Hematopoietic multipotent progenitor cell treated with erythropoietin and hydrocortisone succinate and interleukin-3 and kit ligand, for 17 days (in vitro differentiated cells): ENCODE measurements around the gene DGKE.

ENCODE experiments used
- DNase-seq: peaks from one replicate; pipeline ENCODE4 v3.0.0-alpha.2; 2015; ENCODE audit warnings: low spot score

The DGKE gene

DNA sequence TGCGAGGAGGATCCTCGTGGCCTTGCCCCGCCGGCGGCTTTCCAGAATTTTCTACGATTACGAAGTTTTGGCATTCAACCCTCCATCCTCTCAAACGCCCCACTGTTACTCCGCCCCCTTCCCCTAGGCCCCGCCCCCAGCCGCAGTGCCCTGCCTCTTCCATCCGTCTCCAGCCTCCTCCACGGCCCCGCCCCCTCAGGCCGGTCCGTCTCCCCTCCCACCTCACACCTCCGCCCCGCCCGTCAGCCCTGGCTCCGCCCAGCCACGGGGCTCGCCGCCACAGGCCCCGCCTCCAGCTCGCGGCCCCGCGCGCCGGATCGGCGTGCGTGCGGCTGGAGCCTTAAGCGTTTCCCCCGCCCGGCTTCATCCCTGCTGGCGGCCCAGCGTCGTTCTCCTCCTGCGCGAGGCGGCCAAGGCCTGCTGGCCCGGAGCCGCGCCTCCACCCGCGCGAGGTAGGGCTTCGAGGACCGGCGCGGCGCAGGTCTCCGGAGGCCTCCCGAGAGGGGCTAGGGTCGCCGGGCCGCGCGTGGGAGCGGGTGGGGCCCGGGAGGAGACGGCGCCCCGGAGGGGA lies at the start of gene DGKE, which contains the start of gene C17orf67:
Gene DGKE (plus strand): TSS at position 343 of the 571 bp plus-strand sequence. CDS start 645 bp downstream, outside the sequence.
Gene C17orf67 (minus strand): TSS at position 112 of the 571 bp plus-strand sequence. CDS start 18,110 bp downstream, outside the sequence.
- DNase-seq, result peak; percentile 98

DNA sequence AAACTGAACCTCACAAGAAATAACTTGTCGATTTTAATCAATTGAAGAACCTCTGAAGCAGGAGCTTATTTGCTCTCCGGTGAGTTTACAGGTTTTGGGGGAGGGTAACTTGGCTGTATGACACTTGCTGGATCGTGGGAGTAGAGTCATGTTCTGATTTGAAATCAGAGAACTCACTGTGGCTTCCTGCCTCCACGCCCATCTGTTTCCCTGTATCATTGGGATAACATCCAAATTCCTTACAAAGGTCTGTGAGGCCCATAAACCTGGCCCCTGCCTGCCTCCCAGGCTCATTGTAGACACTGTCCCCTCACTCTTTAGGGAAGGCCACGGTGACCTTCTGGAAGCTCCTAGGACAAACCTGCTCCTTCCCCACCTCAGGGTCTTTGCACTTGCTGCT lies 48.5 kb upstream of the DGKE start:
- no peak for DNase-seq

DNA sequence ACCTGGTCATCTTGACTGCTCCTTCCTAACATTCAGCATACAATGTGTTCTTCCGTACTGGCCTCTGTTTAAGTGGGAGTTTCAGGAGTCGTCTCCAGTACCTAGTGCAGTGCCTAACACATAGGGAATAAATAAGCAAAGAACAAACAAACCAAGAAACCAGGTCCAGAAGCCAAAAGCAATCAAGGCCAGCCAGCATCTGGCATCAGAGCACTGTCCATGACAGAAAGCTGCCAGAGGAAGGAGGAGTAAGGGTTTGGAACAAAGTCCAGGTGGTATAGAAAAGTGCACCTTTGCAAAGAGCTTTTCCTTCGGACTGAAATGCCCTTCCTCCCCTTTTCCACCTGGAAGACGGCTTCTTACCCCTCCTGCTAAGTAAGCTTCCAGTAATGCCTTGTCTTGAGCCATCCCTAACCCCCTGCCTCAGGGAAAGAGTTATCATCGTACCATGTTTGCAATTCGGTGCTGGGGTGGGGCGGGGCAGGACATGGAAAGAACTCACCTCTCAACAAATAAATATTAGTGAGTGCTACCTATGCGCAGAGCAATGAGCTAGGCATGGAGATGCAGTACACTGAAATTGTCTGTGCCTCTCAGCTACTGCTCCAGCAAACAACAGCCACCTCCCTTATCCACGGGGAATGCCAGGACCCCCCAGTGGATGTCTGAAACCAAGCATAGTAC lies 47.8 kb upstream of the DGKE start:
- DNase-seq, result no peak

DNA sequence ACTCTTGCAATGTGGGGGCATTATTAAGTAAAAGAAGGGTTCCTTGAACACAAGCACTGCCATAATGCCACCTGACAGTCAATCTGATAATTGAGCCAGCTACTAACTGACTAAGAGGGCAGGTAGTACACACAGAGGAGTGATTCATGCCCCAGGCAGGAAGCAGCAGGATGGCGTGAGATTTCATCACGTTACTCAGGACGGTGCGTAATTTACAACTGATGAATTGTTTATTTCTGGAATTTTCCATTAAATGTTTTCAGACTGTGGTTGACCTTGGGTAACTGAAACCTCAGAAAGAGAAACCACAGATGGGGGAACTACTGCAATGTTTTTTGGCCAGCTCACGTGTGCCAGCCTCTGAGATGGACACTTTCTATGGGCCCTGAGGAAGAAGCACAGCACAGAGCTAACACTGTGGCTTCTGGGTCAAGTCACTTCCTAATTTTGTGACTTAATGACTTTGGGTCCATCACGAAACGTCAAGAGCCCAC lies 46.9 kb upstream of the DGKE start:
- no peak for DNase-seq

DNA sequence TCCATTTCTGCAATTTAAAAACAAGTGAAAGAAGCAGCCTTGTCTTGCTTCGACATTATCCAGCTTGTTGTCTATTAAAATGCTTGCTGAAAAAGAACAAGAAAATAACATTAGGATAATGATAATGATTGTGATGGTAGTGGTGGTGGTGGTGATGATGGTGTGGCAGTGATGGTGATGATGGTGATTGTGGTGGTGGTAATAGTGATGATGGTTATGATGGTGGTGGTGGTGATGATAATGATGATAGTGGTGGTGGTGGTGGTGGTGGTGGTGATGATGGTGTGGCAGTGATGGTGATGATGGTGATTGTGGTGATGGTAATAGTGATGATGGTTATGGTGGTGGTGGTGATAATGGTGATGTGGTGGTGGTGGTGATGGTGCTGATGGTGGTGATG lies 41.7 kb upstream of the DGKE start:
- no peak for DNase-seq

DNA sequence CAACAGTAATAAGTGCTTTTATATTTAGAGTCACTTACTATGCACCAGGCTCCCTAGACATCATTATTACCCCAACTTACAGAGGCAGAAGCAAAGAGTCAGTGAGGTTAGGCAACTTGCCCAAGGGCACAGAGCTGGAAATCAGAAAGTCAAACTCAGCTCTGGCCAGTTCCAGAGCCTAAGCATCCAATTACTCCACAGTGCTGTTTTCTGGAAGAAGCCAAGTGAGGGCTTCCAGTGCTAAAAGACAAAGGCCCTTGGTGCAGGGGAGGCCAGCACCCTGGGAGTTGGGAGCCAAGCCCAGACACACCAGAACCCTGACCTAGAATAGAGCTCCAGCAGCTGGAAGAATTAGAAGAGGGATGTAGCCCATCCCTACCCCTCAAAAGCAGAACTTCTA lies 40.4 kb upstream of the DGKE start:
- no peak for DNase-seq

DNA sequence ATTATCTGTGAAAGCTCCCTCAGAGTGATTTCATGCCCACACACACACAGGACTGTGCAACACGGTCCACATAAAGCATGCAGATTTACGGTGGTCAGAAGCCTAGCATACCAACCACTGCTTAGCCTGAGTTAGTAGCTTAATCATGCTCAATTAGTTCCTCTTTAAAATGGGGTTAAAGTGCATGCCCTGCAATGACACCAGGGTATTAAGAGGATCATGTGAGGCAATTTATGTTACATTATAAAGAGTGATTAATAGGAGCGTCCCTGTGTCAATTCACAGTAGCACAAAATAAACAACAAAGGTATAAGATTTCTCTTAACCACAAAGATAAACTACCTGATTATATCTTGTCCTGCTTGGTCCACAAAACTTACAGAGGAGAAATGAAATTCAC lies 40.0 kb upstream of the DGKE start:
- DNase-seq, result no peak

DNA sequence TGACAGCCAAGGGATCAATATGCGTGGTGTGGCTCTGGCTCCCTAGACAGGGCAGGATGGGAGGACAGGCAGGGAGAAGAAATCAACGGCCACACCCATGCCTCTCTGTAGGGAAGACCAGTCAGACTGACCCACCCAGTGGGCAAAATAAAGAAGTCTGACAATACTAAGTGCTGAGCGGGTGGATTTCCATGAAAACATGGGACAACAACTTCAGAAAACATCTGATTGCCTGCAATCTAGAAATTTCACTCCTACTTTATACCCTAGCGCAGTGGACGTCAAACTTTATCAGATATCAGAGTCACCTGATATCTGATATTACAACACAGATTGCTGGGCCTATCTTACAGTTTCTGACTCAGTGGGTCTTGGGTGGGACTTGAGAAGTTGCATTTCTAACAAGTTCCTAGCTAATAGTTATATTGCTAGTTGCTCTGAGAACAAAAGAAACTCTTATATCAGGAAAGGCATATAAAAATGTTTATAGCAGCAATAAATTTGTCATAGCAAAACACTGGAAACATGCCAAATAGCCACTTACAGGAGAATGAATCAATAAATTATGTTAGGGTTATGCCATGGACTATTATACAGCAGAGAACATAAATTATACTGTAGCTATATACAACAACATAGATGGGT lies 38.6 kb upstream of the DGKE start:
- DNase-seq, result no peak

DNA sequence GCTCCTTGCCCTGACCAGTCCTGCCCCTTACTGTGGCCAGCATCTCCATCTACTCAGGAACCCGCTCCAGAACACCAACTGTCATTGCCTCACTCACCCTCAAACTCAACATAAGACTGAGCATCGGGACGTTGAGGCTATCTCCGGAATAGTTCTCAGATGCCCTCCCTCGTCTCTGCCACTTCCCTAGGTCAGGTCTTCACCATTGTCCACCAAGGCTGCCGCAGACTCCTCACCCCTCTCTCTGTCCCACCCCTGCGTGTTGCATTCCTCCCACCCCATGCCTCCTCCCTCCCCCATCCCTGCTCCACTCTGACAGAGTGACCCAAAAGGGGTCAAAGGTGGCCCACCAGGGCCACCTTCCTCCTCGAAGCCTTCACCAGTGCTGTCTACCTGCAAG lies 37.4 kb upstream of the DGKE start:
- no peak for DNase-seq

DNA sequence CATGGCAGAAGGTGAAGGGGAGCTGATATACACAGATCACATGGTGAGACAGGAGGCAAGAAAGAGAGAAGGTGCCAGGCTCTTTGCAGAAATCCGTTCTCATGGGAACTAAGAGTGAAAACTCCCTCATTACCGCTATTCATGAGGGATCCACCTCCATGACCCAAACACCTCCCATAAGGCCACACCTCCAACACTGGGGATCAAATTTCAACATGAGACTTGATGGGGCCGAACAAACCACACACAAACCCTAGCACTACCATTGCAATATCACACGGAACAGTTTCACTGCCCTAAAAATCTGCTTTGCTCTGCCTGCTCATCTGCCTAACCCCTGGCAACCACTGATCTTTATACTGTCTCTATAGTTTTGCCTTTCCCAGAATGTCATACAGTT lies 35.0 kb upstream of the DGKE start:
- no peak for DNase-seq

DNA sequence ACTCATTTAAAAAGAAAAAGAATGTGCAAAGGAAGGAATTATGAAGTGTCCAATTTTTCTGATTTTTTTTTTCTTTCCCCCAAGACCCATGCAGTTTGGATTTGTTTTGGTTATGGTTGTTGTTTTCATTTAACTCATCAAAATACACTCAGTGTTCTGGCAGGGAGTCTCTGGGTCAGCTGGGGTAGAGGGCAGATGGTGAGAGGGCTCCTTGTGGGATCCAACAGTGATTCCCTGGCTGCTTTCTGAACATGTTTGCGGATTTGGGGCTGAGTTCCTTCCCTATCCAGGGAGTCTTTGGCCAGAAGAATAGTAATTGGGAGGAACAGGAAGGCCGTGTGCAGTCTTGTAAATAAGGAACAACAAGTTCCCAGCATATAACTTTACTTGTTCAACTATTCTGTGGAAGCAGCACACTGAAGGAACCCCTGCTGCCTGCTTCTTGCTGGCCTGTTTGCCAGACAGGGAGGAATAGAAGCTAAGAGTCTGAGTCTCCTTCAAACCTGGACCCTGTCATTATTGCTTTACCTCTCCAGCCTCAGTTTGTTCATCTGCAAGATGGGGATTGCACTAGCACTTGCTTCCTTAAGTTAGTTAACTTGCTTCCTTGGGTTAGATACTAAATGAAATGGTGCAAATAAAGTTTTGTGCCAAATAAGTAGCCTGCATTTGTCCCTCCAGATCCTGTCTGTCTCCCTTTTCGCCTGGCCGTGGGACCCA lies 32.3 kb upstream of the DGKE start:
- no peak for DNase-seq

DNA sequence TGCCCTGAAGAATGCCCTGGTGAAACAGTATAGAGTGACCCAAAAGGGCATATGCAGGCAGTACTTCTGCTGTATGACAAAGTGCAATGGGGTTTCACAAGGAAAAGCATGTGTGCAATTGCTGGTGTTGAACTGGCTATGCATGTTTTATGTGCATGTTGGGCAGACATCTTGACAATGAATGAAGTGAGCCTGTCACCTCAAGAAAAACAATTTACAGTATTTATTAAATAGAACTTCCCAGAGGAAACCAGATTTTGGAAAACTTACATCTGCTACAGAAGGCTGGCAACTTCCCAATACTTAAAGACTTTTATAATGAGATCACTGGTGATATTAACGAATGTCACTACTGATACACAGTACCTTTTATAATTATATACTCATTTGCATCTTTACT lies 30.9 kb upstream of the DGKE start:
- no peak for DNase-seq

DNA sequence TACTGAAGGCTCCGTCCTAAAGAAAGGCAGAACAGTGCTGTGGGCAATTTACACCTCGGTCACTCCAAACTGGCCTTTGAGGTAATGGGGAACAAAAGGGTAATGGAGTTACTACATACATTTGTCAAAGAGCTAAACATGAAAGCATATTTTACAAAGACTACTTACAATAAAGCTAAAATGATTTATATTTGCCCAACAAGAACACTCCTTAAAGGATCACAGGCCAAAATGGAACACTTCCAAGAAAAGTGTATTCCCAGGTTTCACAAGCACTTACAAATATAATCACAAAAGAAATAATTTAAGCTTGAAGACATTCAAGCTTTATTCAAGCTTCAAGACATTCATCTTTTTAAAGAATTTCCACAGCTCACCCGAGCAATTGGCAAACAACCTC lies 29.5 kb upstream of the DGKE start:
- no peak for DNase-seq

DNA sequence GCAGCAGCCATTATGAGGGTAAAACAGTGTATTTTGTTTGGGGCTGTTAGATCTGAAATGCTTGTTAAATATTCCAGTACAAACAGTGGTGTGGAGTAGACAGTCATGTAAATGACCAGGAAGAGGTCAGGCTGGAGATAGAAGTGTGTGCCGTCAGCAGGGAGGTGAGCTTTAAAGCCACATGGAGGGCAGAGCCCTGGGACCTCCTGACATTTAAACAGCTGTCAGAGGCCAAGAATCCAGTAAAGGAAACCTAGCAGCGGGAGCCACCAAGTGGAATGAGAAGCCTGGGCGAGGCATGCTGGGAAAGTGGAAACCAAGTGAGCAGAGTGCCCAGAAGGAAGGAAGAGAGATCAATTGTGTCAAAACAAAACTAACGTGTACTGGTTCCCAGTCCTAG lies 27.0 kb upstream of the DGKE start:
- DNase-seq, result no peak

DNA sequence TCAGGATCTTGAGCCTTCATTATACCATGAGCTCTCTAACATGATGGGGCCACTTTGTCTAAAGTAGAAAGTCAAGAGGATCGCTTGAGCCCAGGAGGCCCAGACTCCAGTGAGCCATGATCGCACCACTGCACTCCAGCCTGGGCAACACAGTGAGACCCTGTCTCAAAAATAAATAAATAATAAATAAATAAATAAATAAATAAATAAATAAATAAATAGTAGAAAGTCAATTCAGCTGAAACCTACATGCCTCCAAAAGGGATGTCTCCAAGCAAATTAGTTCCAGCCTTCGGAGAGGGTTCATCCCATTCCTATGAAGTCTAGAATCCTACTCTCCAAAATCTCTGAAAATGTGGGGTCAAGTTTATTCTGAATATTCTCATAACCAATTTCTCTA lies 26.2 kb upstream of the DGKE start:
- no peak for DNase-seq

DNA sequence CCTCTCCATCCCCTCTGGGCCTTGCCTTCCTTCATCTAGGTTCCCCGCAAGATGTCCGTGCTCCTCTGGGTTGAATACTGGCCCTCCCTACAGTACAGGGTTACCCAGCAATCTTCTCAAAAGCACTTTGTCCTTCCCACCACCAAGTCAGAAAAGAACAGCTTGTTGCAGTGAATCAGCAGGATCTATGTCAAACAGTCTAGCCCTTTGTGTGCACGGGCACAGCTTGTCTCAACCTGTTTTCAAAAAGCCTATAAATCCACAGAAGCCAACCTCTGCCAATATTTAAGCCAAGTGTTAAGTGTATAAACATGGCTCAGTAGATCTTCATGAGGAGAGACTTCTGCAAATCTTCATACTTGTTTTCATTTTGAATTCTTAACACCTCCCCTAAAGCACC lies 25.4 kb upstream of the DGKE start:
- DNase-seq, result no peak

DNA sequence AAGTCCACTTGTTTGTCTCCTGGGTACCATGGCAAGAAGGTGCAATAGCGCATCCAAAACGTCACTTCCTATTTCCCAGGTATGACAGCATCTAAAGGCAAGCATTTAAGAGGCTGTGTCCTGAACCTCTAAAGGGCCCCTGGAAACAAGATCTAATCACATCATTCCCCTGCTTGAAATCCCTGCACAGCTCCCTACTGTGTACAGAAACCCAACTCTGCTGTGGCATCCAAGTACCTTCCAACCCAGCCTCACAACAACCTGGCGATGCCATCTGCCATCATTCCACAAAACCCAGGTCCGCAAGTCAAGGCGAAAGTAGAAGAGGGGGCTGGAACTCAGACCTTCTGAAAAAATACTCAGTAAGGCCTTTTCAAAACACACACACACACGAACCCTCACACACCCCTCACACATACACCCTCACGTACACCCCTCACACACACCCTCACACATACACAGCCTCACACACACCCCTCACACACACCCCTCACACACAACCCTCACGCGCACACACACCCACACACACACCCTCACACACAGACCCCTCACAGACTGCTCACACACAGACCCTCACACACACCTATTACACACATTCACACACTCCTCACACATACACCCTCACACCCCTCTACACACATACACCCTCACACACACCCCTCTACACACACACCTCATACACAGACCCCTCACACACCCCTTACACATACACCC lies 24.7 kb upstream of the DGKE start:
- DNase-seq, result no peak

DNA sequence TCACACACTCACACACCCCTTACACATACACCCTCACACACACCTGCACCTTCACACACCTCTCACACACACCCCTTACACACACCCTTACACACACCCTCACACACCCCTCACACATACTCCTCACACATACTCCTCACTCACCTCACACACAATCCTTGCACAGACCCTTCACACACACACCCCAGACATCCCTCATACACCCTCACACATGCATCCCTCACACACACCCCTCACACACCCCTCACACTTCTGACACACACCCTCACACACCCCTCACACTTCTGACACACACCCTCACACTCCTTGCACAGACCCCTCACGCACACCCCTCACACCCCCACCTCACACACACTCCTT lies 24.2 kb upstream of the DGKE start:
- DNase-seq, result no peak

DNA sequence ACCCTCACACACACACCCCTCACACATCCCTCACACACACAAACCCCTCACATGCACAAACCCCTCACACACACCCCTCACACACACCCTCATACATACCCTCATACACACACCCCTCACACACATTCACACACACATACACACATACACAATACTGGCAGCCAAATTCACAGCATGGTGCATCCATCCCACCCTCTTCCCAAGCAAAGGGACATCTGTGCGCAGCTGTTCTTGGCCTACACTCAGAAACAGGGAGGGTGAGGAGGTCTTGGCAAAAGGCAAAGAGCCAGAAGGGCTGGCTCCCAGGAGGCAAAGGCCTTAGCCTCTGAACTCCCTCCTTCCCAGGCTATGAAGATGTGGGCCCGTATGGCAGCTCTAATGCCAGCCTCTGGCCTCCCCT lies 23.6 kb upstream of the DGKE start:
- no peak for DNase-seq

DNA sequence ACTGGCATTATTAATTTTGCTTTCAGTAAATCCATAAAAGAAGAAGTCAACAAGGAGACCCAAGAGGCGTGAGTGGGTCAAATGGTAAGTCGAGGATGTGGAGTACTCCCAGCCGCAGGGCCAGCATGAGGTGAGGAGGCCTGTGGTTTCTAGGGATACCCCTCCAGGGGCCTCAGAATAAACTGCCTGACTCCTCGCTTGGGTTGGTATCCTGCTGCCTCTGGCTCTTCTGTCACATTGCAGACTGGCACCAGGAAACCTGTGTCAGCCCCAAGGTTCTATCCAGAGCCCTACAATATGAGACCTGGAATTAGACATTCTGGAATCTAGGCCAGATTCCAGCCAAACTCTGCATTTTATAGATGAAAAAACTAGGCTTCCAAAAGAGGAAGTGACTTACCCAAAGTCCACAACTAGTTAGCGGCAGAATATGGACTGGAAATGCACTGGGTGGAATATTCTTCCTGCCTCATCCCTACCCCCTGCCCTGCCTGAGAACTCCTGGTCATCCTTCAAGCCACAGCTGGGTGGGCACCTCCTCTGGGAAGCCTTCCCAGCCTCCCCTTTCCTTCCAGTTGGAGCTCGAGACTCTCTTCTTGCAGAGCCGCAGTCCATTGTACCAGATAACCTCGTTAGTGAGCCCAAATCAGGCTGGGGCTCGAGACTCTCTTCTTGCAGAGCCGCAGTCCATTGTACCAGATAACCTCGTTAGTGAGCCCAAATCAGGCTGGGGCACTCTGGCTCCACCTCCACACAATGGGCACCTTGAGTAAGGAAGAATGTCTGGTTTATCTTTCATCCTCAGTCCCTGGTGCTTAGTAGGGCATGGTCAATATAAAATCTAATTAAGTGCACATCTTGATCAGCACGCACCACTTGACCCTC lies 22.8 kb upstream of the DGKE start:
- no peak for DNase-seq

DNA sequence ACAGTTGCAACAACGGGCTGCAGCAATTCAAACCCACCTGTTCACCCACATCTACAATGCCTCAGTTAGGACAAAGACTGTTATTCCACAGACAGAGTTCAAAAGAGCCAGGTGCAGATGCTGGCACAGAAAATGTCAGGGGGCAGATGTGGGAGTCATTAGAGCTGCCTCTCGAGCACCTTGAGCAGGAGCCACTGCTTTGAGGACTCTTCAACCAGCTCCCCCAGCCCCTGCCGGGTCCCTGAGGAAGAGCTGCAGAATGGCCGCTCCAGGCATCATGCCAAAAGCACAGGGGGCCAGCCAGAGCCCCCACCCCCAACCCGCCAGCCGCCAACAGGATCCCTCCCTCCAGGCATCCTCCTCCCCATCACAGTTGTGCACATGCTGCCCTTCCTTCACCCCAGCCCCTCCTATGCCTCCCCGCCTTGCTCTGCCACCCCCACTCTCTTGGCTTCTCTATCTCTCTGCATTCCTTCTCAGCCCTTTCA lies 21.0 kb upstream of the DGKE start:
- no peak for DNase-seq
